Activated CD8-positive, alpha-beta memory T cell treated with anti-CD3 and anti-CD28 coated beads for 36 hours (primary cell): ENCODE measurements around the gene SORCS2. TPM values are rescaled to one million over a fixed set of nuclear protein-coding genes. Genes with fewer than 3 reads are reported as not detected.

ENCODE experiments used
- CTCF ChIA-PET: fragments of 350-600 bp; sonication (Branson Sonifier 250); formaldehyde crosslinking; loops from one replicate; lab custom pipeline; 2021; ENCODE audit warnings: antibody characterized with exemption; lab: Charles Lee
- POLR2A ChIA-PET: fragments of 350-600 bp; sonication (Branson Sonifier 250); formaldehyde crosslinking; loops from one replicate; lab custom pipeline; 2021; ENCODE audit warnings: antibody characterized with exemption; lab: Charles Lee
- total RNA-seq, 2 experiments: library from RNA; stranded (reverse); gene quantifications; one replicate each; pipeline ENCODE4 v1.2.3, GENCODE V29; 2021

SORCS2 gene
- total RNA-seq, 2 experiments from 2014 or later: not detected

DNA sequence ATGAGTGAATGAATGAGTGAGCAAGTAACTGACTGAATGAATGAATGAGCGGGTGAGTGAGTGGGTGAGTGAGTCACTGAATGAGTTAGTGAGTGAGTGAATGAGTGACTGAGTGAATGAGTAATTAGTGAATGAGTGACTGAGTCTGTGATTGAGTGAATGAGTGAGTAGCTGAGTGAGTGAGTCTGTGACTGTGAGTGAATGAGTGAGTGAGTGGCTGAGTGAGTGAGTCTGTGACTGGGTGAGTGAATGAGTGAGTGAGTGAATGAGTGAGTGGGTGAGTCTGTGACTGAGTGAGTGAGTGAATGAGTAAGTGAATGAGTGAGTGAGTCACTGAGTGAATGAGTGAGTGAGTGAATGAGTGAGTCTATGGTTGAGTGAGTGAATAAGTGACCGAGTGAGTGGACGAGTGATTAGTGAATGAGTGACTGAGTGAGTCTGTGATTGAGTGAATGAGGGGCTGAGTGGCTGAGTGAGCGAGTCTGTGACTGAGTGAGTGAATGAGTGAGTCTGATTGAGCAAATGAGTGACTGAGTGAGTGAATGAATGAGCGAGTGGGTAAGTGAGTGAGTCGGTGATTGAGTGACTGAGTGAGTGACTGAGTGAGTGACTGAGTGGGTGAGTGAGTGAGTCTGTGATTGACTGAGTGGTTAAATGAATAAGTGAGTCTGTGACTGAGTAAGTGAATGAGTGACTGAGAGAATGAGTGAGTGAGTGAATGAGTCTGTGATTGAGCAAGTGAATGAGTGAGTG lies 465.4 kb downstream of the SORCS2 start:
- POLR2A ChIA-PET: no interaction called here
- CTCF ChIA-PET: no interaction called here

DNA sequence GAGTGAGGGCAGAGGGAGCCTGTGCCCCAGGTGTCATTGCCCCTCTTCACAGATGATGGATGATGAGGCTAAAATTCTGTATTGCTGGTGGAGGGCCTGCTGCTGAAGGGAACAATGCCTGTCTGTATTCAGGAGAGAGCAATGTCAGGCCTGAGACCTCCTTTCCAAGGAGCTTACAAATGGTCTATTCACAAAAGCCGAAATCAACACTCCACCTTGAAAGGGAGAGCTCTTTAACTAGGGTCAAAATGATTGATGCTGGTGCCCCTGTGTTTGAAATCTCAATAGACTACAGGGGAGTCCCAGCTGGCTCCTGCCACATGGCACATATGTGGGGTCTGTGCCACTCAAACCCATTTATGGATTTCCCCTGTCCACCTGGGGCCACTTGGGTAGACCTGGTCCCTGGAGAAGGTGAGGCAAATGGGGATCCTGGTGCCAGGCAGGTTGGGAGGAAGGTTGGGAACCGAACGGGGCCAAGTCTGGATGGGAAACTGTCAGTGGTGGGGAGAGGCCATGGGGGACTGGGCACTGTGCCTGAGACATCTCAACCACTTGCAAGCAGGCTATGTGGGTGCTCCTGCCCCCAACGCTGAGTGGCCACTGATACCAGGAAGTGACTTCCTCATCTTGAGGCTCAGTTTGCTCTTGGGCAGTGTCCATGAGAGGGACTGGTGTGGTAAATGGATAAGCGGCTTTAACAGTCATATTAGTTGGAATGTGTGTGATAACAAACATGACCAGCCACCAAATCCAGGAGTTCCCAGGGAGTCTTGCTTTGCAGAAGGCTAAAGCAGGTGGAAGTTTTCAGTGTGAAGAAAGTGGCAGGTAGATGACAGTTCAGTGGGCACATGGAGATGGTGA lies 466.2 kb downstream of the SORCS2 start:
- POLR2A ChIA-PET: no interaction called here
- CTCF ChIA-PET: no interaction called here

DNA sequence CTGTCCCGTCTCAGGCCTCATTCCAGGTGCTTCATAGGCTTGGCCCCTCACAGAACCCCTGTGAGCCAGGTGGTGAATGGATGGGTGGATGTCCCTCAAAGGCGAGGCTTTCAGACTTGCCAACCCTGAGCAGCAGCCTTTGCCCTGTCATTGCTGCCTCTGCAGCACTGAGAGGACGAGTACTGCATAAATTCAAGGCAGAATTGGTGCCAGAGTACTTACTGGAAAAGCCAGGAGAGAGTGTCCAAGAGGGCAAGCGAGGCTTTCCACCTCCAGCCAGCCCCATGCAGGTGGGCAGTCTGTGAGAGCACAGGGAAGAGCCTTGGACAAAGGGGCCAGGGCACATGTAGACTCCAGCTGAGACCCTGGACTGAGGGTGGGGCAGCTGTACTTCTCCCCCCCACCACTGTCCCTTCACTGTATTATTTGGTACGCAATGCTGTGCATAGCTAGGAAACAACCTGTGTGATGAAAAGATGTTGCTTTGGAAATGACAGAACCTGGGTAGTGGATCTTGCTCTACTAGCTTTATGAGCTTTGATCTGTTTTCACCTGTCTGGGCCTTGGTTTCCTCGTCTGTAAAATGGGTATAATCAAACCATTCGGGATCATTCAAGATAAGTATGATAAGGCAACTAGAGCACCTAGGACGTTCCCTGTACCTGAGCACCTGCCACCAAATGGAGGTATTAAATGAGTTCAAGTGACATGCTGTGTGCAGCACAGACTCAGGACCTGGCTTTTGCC lies 467.3 kb downstream of the SORCS2 start:
- ChIA-PET POLR2A (no interaction called here), CTCF (no interaction called here)

DNA sequence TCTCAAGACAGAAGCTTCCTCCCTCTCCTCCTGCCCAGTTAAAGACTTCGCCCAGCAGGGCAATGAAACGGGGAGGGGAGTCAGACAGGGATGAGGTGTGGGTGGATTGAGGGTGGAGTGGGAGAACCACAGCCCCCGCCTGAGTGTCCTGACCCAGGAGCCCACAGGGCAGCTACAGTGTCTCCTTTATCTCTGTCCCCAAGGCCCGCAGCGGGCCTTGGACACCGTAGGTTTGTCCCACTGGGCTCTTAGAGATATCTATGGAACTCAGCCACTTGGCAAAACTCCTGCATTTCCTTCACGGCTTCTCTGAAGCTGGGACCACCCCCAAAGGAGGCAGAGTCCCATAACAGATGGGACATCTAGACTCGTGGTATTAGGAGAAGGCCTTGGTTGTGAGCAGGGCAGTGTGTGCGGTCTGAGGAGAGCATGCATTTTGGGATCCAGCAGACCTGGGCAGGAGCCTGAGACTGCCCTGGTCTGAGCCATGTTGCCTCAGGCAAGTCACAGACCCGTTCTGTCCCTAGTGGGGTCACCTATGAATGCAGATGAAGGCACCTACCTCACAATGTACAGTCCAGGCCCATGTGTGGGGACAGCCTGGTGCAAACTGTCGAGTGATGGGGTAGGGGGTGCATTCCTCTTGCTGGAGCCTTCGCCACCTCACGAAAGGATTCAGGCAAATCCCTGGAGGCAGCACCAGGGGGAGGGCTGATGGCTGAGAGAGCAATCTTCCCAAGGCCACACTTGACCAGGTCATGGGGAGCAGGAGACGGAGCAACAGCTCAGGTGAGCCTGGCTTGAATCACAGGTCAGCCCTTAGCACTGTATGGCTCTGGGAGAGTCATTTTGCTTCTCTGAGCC lies 468.1 kb downstream of the SORCS2 start:
- ChIA-PET POLR2A (no interaction called here), CTCF (no interaction called here)

DNA sequence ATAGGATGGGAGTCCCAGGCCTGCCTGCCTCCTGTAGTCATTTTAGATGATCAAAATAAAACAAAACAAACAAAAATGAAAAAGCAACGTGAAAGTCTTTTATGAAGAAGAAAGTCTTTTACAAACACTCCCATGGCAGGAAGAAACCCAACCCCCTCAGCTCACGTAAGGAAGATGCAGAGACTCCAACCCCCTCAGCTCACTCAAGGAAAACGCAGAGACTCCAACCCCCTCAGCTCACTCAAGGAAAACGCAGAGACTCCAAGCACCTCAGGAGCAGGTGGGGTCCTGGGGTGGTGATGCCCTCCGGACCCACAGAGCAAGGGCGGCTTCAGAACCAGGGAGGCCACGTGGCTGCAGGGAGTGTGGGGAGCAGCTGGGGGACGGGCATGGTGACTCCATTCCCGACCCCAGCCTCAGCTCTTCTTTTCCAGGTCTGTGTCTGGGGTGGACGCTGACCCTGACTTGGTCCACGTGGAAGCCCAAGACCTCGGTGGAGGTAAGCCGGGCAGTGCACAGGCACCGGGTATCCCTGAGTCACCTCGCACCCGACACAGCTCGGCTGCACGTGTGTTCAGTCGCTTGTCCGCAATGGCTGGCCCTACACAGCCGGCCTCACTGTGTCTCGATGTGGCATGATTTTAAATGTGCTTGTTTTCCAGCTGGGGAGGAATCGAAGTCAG lies 468.9 kb downstream of the SORCS2 start:
- CTCF ChIA-PET: no interaction called here
- POLR2A ChIA-PET: no interaction called here

DNA sequence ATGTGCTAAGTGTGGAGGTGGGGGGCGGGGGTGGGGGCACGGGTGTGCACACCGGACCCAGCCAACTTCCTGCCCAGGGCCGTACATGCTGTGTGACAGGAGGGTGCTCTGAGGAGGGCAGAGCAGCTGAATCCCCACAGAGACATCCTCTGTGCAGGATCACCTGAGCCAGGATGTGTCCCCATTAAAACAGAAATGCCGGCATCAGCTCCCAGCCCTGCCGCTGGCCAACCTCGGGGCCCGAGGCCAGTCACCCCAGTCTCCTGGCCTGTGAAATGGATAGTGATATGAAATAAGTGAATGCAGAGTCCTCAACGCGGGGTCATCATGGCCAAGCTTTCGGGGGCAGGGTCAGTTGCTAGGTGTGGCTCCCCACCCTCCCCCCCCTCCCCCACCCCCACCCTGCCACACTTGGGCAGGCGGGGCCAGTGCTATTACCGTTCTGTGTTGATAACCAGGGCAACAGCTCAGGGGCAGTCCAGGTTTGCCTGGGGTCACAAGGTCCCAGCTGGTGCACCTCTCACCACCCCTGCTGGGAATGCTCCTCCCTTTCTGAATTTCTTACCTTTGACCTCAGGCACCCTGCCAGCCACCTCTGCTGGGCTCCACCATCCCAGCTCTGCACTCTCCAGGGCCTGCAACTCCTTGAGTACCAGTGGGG lies 469.6 kb downstream of the SORCS2 start:
- CTCF ChIA-PET: no interaction called here

DNA sequence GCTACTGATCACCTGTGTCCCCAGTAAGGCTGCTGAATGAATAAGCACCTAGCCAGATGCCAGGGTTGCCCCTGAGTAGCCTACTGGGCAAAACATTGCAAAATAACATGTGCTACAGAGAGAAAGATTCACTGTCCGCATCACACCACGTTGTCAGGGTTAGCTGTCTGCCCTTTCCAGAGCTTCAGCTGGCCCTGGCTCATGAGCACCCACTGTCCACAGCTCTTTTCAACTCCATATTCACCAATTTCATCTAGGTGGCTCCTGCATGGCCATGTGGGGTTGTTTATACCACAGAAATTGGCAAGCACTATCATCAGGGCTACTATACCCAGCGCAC lies 470.1 kb downstream of the SORCS2 start:
- POLR2A ChIA-PET: no interaction called here
- CTCF ChIA-PET: no interaction called here

More for the DNA sequence above, 469.6 kb downstream of the SORCS2 start:
- POLR2A ChIA-PET: no interaction called here

DNA sequence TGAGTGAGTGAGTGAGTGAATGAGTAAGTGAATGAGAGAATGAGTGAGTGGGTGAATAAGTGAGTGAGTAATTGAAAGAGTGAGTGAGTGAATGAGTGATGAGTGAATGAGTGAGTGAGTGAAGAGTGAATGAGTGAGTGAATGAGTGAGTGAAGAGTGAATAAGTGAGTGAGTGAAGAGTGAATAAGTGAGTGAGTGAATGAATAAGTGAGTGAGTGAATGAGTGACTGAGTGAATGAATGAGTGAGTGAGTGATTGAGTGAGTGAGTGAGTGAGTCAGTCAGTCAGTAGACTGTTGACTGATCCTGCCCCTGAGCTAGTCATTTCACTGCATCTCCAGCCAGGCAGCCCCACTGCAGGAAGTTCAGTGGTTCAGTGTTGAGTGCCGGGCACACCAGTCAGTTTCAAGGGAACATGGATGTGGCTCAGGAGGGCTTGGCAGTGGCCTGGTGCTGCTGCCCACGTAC lies 470.8 kb downstream of the SORCS2 start:
- POLR2A ChIA-PET: no interaction called here
- CTCF ChIA-PET: no interaction called here

DNA sequence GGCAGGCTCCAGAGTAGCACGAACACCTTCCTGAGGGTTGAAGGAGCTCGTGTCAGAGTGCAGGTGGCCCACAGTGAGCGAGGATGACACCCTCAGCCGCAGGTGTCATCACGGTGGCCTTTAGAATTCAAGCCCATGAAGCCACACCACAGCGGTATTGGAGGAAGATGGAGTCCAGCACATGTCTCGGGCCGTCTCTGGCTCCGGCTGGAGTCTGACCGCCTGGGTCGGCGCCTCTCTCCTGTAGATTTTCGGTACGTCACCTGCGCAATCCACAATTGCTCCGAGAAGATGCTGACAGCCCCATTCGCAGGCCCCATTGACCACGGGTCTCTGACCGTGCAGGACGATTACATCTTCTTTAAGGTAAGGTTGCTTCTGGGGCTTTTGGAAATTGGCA lies 471.8 kb downstream of the SORCS2 start:
- ChIA-PET CTCF (no interaction called here), POLR2A (no interaction called here)

DNA sequence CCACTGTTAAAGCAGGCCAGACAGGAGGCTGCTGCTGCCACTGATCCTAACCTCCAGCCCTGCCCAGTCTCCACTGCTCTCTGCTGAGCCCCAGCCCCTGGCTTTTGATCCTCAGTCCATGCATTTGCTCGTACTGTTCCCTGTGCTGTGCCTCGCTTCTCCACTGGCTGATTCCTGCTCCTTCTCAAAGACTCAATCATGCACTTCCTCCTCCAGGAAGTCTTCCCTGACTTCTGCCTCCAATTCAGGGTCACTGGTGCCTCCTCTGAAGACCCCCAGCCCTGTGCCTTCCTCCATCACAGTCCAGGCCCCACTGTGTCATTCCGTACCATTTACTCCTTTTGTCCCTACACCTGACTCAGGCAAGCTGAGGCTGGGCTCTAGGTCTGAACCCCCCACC lies 473.0 kb downstream of the SORCS2 start:
- CTCF ChIA-PET: no interaction called here
- POLR2A ChIA-PET: no interaction called here

DNA sequence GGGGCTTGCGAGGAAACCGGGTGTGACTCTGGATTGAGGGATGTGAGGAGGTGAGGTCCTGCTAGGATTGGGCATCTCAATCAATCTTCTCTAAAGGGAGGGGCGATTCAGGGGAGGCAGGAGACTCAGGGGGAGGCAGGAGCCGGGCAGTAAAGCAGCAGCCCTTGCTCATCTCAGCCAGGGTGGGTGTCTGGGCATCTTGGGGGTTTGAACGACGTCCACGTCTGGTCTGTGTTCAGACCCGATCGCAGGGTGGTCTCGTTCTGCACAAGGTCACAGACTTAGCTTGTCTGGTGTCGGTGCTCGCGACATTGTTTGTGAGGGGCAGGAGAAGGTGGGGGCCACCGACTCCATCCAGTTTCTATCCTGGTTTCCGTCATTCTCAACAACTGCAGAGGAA lies 473.7 kb downstream of the SORCS2 start:
- ChIA-PET POLR2A (no interaction called here), CTCF (no interaction called here)

DNA sequence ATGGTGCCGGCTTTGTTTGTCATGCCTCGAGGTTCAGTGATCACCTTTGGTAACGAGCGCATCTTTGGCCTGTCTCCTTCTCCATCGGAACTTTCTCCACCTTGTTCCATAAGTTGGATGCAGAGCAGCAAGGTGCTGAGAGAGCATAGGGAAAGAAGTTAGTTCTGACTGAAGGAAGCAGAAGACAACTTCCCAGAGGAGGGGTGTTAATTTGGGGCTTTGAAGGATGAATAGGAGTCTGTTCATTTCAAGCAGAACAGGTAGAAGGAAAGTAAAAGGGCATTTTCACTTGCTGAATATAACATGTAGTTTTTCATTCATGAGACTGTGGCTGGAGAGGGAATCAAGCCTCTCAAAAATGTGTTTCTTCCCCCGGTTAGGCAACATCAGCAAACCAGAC lies 474.4 kb downstream of the SORCS2 start:
- ChIA-PET POLR2A (no interaction called here), CTCF (no interaction called here)

DNA sequence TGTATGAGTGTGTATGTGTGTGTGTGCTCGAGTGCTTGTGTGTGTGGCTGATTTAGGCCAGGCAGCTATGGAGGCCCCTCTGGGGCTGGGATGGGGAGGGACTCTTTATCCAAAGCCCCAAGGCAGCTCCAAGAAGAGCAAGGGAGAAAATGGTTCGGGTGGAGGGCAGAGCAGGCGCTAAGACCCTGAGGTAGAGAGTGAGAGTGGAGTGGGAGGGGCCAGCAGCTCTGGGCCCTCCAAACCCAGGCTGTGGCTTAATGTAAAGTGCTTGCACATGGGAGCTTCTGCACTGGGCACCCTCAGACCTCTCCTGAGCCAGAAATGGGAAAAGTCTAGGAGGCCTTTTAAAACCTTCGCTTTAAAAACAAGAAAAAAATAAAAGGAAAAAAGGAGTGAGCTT lies 475.9 kb downstream of the SORCS2 start:
- POLR2A ChIA-PET: no interaction called here
- CTCF ChIA-PET: no interaction called here

DNA sequence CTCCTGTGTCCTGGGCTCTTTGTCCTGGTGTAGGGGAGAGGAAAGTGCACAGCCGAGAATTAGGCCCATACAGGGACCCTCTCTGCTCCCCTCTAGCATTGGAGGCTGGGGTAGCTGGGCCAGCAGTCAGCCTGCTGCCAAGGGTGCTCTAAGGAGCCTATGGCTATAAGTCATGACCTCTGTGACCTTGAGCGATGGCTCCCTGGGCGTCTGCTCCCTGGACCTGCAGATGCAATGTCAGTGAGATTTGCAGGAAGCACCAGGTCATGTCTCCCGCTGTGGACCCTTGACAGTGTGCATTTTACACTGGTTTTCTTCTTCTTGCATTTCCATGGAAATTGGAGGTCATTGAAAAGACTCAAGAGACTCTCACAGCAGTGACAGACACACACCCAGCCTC lies 476.5 kb downstream of the SORCS2 start:
- ChIA-PET POLR2A (no interaction called here), CTCF (no interaction called here)

DNA sequence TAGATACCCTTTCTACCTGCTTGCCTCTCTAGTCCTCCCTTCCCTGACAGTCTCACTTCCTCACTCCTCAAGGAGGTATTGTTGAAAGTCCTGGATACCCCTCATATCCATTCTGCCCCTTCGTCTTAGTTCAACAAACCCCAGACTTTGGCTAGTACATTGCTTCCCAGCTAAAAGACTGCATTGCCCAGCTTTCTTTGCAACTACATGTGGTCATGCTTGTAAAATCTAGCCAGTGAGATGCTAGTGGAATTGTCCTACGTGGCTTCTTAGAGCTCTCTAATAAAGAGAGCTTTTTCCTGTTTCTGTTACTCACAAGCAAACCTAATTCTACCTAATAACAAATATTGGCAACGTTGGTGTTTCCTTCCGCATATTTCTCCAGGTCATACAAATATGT lies 480.3 kb downstream of the SORCS2 start:
- ChIA-PET CTCF (no interaction called here), POLR2A (no interaction called here)

DNA sequence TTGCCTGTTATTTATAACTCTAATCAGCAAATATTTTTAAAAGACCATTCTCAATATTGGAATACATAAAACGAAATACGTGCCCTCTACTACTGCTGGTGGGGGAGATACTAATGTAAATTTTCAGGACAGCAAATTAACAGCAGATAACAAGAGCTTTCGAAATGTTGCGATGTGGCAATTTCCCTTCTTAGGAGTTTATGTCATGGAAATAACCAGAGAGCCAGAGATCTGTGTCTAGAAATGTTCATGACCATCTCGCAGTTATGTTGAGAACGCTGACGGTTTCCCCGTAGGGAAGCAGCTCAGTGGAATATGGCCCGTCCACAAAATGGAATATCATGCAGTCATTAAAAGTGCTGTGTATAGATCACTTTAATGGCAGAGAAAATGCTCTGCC lies 480.8 kb downstream of the SORCS2 start:
- CTCF ChIA-PET: no interaction called here

DNA sequence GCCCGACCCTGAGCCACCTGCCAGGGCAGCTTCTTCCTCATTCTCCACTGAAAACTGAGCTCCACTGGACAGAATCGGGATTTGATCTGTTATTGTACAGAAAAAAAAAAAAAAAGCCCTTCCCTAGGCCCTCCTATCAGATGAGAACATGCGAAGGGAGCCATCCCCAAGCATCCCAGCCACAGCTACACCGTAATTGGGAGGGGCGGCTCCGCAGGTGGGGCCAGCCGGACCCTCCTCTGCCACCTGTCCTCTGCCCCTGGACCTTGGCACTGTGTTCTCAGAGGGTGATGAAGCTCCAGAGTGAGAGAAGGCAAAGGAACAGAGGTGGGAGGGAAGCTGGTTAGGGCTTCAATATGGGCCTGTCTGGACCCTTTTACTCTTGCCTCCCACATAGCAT lies 482.4 kb downstream of the SORCS2 start:
- POLR2A ChIA-PET: interaction anchor here (0.6 kb wide), 1 partner anchor 151 kb away, joined by 3 read pairs; no protein-coding TSS in a partner anchor
- CTCF ChIA-PET: interaction anchor here (0.7 kb wide), 1 partner anchor 541 kb away, joined by 5 read pairs; no protein-coding TSS in a partner anchor

More for the DNA sequence above, 480.8 kb downstream of the SORCS2 start:
- POLR2A ChIA-PET: no interaction called here

DNA sequence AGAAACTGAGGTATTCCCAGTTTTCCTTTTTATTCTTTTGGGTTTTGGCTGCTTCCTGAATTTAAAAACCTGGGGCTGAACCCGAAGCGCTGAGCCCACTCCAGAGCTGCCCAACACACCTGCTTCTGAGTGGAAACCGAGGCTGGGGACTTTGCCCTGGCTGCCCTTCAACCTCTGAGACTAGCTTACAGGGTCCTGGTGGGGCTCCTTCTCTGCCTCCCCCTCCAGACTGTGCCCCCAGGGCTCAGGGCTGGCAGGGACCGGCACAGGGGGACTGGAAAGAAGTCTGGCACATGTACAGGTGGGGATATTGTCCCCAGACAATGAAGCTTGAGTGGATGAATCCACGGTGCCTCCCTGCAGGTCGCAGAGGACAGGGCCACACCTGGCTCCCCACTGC lies 482.8 kb downstream of the SORCS2 start:
- POLR2A ChIA-PET: interaction anchor here (0.6 kb wide), 1 partner anchor 151 kb away, joined by 3 read pairs; no protein-coding TSS in a partner anchor
- CTCF ChIA-PET: no interaction called here
